SK-N-SH treated with all-trans-retinoic acid at 6 μM for 48 hours (cell line): ENCODE data around the gene SORCS1.

Source experiments
- ATAC-seq: fragments of 200-7000 bp; cut with Tn5 transposase; 3 replicates; pipeline ENCODE4 v1.9.1; 2020; ENCODE audit warnings: mild to moderate bottlenecking, moderate library complexity
- ARNTL ChIP-seq: fragments of 450-650 bp; formaldehyde crosslinking; IDR thresholded peaks from 2 replicates; pipeline ENCODE4 v1.5.0; 2020; ENCODE audit warnings: low read depth, mild to moderate bottlenecking, moderate library complexity, borderline replicate concordance
- BACH2 ChIP-seq: fragments of 250-450 bp; sonication (Bioruptor Pico); IDR thresholded peaks from 2 replicates; pipeline ENCODE4 v1.9.0; 2021; ENCODE audit warnings: mild to moderate bottlenecking, borderline replicate concordance
- CSDC2 ChIP-seq: fragments of 250-450 bp; sonication (Bioruptor Pico); IDR thresholded peaks from 2 replicates; pipeline ENCODE4 v1.5.0; 2020; ENCODE audit warnings: mild to moderate bottlenecking, moderate library complexity
- CSRNP3 ChIP-seq: fragments of 250-450 bp; sonication (Bioruptor Pico); IDR thresholded peaks from 2 replicates; pipeline ENCODE4 v1.5.1; 2021; ENCODE audit warnings: mild to moderate bottlenecking, moderate library complexity
- ESRRG ChIP-seq: fragments of 250-450 bp; sonication (Bioruptor Pico); IDR thresholded peaks from 2 replicates; pipeline ENCODE4 v1.6.1; 2021; ENCODE audit warnings: mild to moderate bottlenecking
- GLIS3 ChIP-seq: fragments of 250-450 bp; sonication (Bioruptor Pico); IDR thresholded peaks from 2 replicates; pipeline ENCODE4 v1.5.0; 2020; ENCODE audit warnings: mild to moderate bottlenecking, moderate library complexity
- OSR1 ChIP-seq: fragments of 250-450 bp; sonication (Bioruptor Pico); IDR thresholded peaks from 2 replicates; pipeline ENCODE4 v1.8.0; 2022; ENCODE audit warnings: moderate library complexity, mild to moderate bottlenecking, inconsistent platforms
- PATZ1 ChIP-seq: fragments of 250-450 bp; sonication (Bioruptor Pico); IDR thresholded peaks from 2 replicates; pipeline ENCODE4 v1.8.0; 2020; ENCODE audit warnings: mild to moderate bottlenecking, moderate library complexity, borderline replicate concordance
- POU6F1 ChIP-seq: fragments of 250-450 bp; sonication (Bioruptor Pico); IDR thresholded peaks from 2 replicates; pipeline ENCODE4 v1.8.0; 2021; ENCODE audit warnings: low read depth, mild to moderate bottlenecking, moderate library complexity, borderline replicate concordance
- PPARA ChIP-seq: fragments of 250-450 bp; sonication (Bioruptor Pico); IDR thresholded peaks from 2 replicates; pipeline ENCODE4 v1.5.0; 2020; ENCODE audit warnings: mild to moderate bottlenecking, borderline replicate concordance
- RARB ChIP-seq: fragments of 250-450 bp; sonication (Bioruptor Pico); IDR thresholded peaks from 2 replicates; pipeline ENCODE4 v1.8.0; 2021; ENCODE audit warnings: mild to moderate bottlenecking, moderate library complexity
- SNAI2 ChIP-seq: fragments of 250-450 bp; sonication (Bioruptor Pico); IDR thresholded peaks from 2 replicates; pipeline ENCODE4 v1.5.0; 2020; ENCODE audit warnings: mild to moderate bottlenecking, moderate library complexity
- TCF4 ChIP-seq: fragments of 250-450 bp; sonication (Bioruptor Pico); IDR thresholded peaks from 2 replicates; pipeline ENCODE4 v1.8.0; 2021; ENCODE audit warnings: mild to moderate bottlenecking, moderate library complexity, borderline replicate concordance
- TOX ChIP-seq: fragments of 250-450 bp; sonication (Bioruptor Pico); IDR thresholded peaks from 2 replicates; pipeline ENCODE4 v1.8.0; 2021; ENCODE audit warnings: mild to moderate bottlenecking, moderate library complexity, borderline replicate concordance
- TSHZ2 ChIP-seq: fragments of 250-450 bp; sonication (Bioruptor Pico); IDR thresholded peaks from 2 replicates; pipeline ENCODE4 v1.5.0; 2020; ENCODE audit warnings: mild to moderate bottlenecking, moderate library complexity
- ZC3H10 ChIP-seq: fragments of 250-450 bp; sonication (Bioruptor Pico); IDR thresholded peaks from 2 replicates; pipeline ENCODE4 v1.5.1; 2021; ENCODE audit warnings: mild to moderate bottlenecking, moderate library complexity
- ZFP3 ChIP-seq: fragments of 250-450 bp; sonication (Bioruptor Pico); IDR thresholded peaks from 2 replicates; pipeline ENCODE4 v1.5.0; 2020; ENCODE audit warnings: mild to moderate bottlenecking, moderate library complexity
- ZNF565 ChIP-seq: fragments of 450-650 bp; formaldehyde crosslinking; conservative IDR thresholded peaks from 2 replicates; pipeline ENCODE4 v1.5.0; 2020; ENCODE audit warnings: low read depth, mild to moderate bottlenecking, moderate library complexity
- ZNF8 ChIP-seq: fragments of 450-650 bp; formaldehyde crosslinking; IDR thresholded peaks from 2 replicates; pipeline ENCODE4 v1.5.0; 2020; ENCODE audit warnings: mild to moderate bottlenecking, moderate library complexity

The SORCS1 gene

GRCh38 chr10:106661133-106661766, 503.3 kb downstream of the SORCS1 start:
- ATAC-seq = no peak

GRCh38 chr10:106660550-106660949, 504.0 kb downstream of the SORCS1 start:
- ATAC-seq = no peak
- no peak for TF ChIP-seq PATZ1 (CRISPR knock-in tag)

More at GRCh38 chr10:106661133-106661766, 503.3 kb downstream of the SORCS1 start:
- TF ChIP-seq SNAI2 (CRISPR knock-in tag) (no peak), TCF4 (no peak), CSDC2 (CRISPR knock-in tag) (no peak), ZNF8 (CRISPR knock-in tag) (no peak), ZNF565 (no peak), POU6F1 (no peak), OSR1 (CRISPR knock-in tag) (no peak), ZC3H10 (CRISPR knock-in tag) (no peak), PPARA (CRISPR knock-in tag) (no peak), RARB (CRISPR knock-in tag) (no peak), BACH2 (no peak), TOX (CRISPR knock-in tag) (no peak)

GRCh38 chr10:106655636-106656035, 508.9 kb downstream of the SORCS1 start:
- TF ChIP-seq TSHZ2 (CRISPR knock-in tag) = no peak
- no peak for TF ChIP-seq SNAI2 (CRISPR knock-in tag)
- TF ChIP-seq GLIS3 (CRISPR knock-in tag) = no peak
- TF ChIP-seq ESRRG (CRISPR knock-in tag) = no peak
- TF ChIP-seq POU6F1 = no peak
- TF ChIP-seq CSDC2 (CRISPR knock-in tag) = no peak
- no peak for TF ChIP-seq ZNF8 (CRISPR knock-in tag)
- TF ChIP-seq, all 23 proteins: peak for 0
- ATAC-seq = no peak

- ATAC-seq = no peak
- no peak for TF ChIP-seq OSR1 (CRISPR knock-in tag)
- no peak for TF ChIP-seq TCF4
- TF ChIP-seq SNAI2 (CRISPR knock-in tag) = no peak
- TF ChIP-seq BACH2 = no peak
- TF ChIP-seq ESRRG (CRISPR knock-in tag) = no peak
- TF ChIP-seq ARNTL = no peak
- TF ChIP-seq ZC3H10 (CRISPR knock-in tag) = no peak
- no peak for TF ChIP-seq CSRNP3 (CRISPR knock-in tag)
- no peak for TF ChIP-seq RARB (CRISPR knock-in tag)
- TF ChIP-seq ZFP3 = no peak
- TF ChIP-seq TOX (CRISPR knock-in tag) = no peak
These were observed 509.3 kb downstream of the SORCS1 start for GRCh38 chr10:106655165-106655564.
